ENCODE data around the gene TNPO3. TPM values are rescaled to one million over a fixed set of nuclear protein-coding genes. Genes with fewer than 3 reads are reported as not detected.

Gene TNPO3
- total RNA-seq, 1 donor from 2014 or later, result 96.2 TPM

- peaks cover 4% of the 10 kb centered on the region for H3F3A ChIP-seq (ENCODE audit: low read depth)
- H3K79me2 ChIP-seq (ENCODE audit: low read depth), result no peaks in the 10 kb centered on the region
- no peak overlapping the region for H3K4me2 ChIP-seq
- Mint-ChIP-seq H3K36me3 (peaks cover 43% of the 10 kb centered on the region), H3K4me3 (no peak overlapping the region), H3K27ac (no peak overlapping the region), H3K27me3 (ENCODE audit: insufficient read depth, low read depth) (no peaks in the 10 kb centered on the region), H3K4me1 (no peaks in the 10 kb centered on the region), H3K9me3 (no peaks in the 10 kb centered on the region)
- no peaks in the 10 kb centered on the region for H4K20me1 ChIP-seq (ENCODE audit: low read depth)
- no peaks in the 10 kb centered on the region for H3K4me1 ChIP-seq
- no peaks in the 10 kb centered on the region for H3K36me3 ChIP-seq
- H3K9me3 ChIP-seq (ENCODE audit: low read depth), result no peaks in the 10 kb centered on the region
- no peak overlapping the region for H3K4me3 ChIP-seq
- DNase-seq (ENCODE audit: low spot score), result peak; percentile 23
- no peaks in the 10 kb centered on the region for H3K27me3 ChIP-seq
- no peak overlapping the region for H3K9ac ChIP-seq
- peak overlapping the region; percentile 16 for H3K27ac ChIP-seq
- TF ChIP-seq CTCF (IDR thresholded peaks at IDR 0.05), result peak; percentile 34
- no peak for TF ChIP-seq EZH2phosphoT487 (IDR thresholded peaks at IDR 0.05)
- no peak overlapping the region for H2AFZ ChIP-seq (replicated peaks)
Observed at GRCh38 chr7:128954830-128955802, 99.8 kb downstream of the TNPO3 start.

- H3K79me2 ChIP-seq (ENCODE audit: low read depth), result no peaks in the 10 kb centered on the region
- H3K9me3 ChIP-seq (ENCODE audit: low read depth), result no peaks in the 10 kb centered on the region
- Mint-ChIP-seq H3K36me3 (peaks cover 37% of the 10 kb centered on the region), H3K27me3 (ENCODE audit: insufficient read depth, low read depth) (no peaks in the 10 kb centered on the region), H3K9me3 (no peaks in the 10 kb centered on the region), H3K4me3 (no peak overlapping the region), H3K4me1 (no peaks in the 10 kb centered on the region), H3K27ac (no peak overlapping the region)
- no peak overlapping the region for H3K9ac ChIP-seq
- H4K20me1 ChIP-seq (ENCODE audit: low read depth), result no peaks in the 10 kb centered on the region
- H3K4me2 ChIP-seq, result no peak overlapping the region
- H2AFZ ChIP-seq (replicated peaks), result no peak overlapping the region
- no peaks in the 10 kb centered on the region for H3K27me3 ChIP-seq
- no peak overlapping the region for H3K4me3 ChIP-seq
- H3K36me3 ChIP-seq, result no peaks in the 10 kb centered on the region
- no peak for DNase-seq (ENCODE audit: low spot score)
- H3F3A ChIP-seq (ENCODE audit: low read depth), result peaks cover 4% of the 10 kb centered on the region
- TF ChIP-seq EZH2 (IDR thresholded peaks at IDR 0.05) (no peak), CTCF (IDR thresholded peaks at IDR 0.05) (no peak), EZH2phosphoT487 (IDR thresholded peaks at IDR 0.05) (no peak)
- no peak overlapping the region for H3K27ac ChIP-seq
- H3K4me1 ChIP-seq, result no peaks in the 10 kb centered on the region
Observed at GRCh38 chr7:128954150-128954549, 100.8 kb downstream of the TNPO3 start.

GRCh38 chr7:128951296-128951695 is 103.6 kb downstream of the TNPO3 start:
- H3K27me3 ChIP-seq, result no peaks in the 10 kb centered on the region
- no peaks in the 10 kb centered on the region for H3K4me1 Mint-ChIP-seq
- H3K27me3 Mint-ChIP-seq (ENCODE audit: insufficient read depth, low read depth), result peaks cover 13% of the 10 kb centered on the region
- H2AFZ ChIP-seq (replicated peaks), result no peak overlapping the region
- no peaks in the 10 kb centered on the region for H3K9me3 Mint-ChIP-seq
- no peak overlapping the region for H3K27ac ChIP-seq
- no peak overlapping the region for H3K4me3 ChIP-seq
- no peaks in the 10 kb centered on the region for H3K79me2 ChIP-seq (ENCODE audit: low read depth)
- H3K9me3 ChIP-seq (ENCODE audit: low read depth), result no peaks in the 10 kb centered on the region
- no peaks in the 10 kb centered on the region for H4K20me1 ChIP-seq (ENCODE audit: low read depth)
- H3F3A ChIP-seq (ENCODE audit: low read depth), result peaks cover 4% of the 10 kb centered on the region
- H3K4me3 Mint-ChIP-seq, result no peak overlapping the region
- H3K4me2 ChIP-seq, result no peak overlapping the region
- H3K9ac ChIP-seq, result no peak overlapping the region
- H3K36me3 ChIP-seq, result no peaks in the 10 kb centered on the region
- H3K4me1 ChIP-seq, result no peaks in the 10 kb centered on the region
- TF ChIP-seq EZH2 (IDR thresholded peaks at IDR 0.05), result no peak
- TF ChIP-seq CTCF (IDR thresholded peaks at IDR 0.05), result no peak
- TF ChIP-seq EZH2phosphoT487 (IDR thresholded peaks at IDR 0.05), result no peak
- DNase-seq (ENCODE audit: low spot score), result no peak
- no peak overlapping the region for H3K27ac Mint-ChIP-seq
- peaks cover 26% of the 10 kb centered on the region for H3K36me3 Mint-ChIP-seq

Measured in neural progenitor cell (in vitro differentiated cells).